Activated CD4-positive, alpha-beta memory T cell treated with anti-CD3 and anti-CD28 coated beads, Interleukin-2, amount 10 ng/mL, durations not matched to agents 7 days and 5 days (primary cell): ENCODE measurements around the gene NFATC1. TPM values are rescaled to one million over a fixed set of nuclear protein-coding genes. Genes with fewer than 3 reads are reported as not detected.

Experiments used
- CTCF ChIA-PET: fragments of 350-600 bp; sonication (Branson Sonifier 250); formaldehyde crosslinking; loops from one replicate; lab custom pipeline; 2021; ENCODE audit warnings: antibody characterized with exemption, inconsistent platforms; lab: Charles Lee
- POLR2A ChIA-PET: fragments of 350-600 bp; sonication (Branson Sonifier 250); formaldehyde crosslinking; loops from one replicate; lab custom pipeline; 2021; ENCODE audit warnings: antibody characterized with exemption; lab: Charles Lee
- DNase-seq: peaks from one replicate; pipeline ENCODE4 v3.0.0-alpha.2; 2020
- H3K27ac Mint-ChIP-seq: one replicate; pipeline ENCODE4 v1.8.0; 2021; ENCODE audit warnings: mild to moderate bottlenecking, mixed read lengths
- H3K27me3 Mint-ChIP-seq: one replicate; pipeline ENCODE4 v1.8.0; 2021; ENCODE audit warnings: mixed read lengths
- H3K36me3 Mint-ChIP-seq: one replicate; pipeline ENCODE4 v1.8.0; 2021; ENCODE audit warnings: low read depth, mixed read lengths
- H3K4me1 Mint-ChIP-seq: one replicate; pipeline ENCODE4 v1.8.0; 2021; ENCODE audit warnings: mixed read lengths
- H3K4me3 Mint-ChIP-seq: one replicate; pipeline ENCODE4 v1.8.0; 2021; ENCODE audit warnings: mild to moderate bottlenecking, mixed read lengths
- H3K9me3 Mint-ChIP-seq: one replicate; pipeline ENCODE4 v1.8.0; 2021; ENCODE audit warnings: mixed read lengths
- total RNA-seq, 2 experiments: library from RNA; stranded (reverse); gene quantifications; one replicate each; pipeline ENCODE4 v1.2.3, GENCODE V29; 2021

NFATC1 gene
- total RNA-seq, 2 experiments from 2014 or later: 43.8 to 44.5 TPM

DNA sequence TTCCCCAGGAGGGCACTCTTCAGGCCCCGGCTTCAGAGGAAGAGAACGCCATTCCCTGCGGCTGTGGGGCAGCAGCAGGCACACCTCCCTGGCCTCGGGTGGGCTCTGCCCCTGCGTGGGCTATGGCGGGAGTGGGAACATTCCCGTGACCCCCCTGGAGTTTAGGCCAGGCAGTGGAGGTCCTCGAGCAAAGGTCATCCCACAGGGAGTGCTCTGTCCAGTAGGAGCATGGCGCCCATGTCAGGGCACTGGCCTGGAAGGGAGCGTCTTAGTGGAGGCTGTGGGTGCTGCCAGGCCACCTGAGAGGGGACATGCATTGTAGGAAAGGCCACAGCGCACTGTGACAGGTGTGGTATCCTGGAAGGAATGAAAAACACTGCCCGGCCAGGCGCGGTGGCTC, 9.2 kb upstream of the NFATC1 start:
- H3K4me1 Mint-ChIP-seq: no peaks in the 10 kb centered on the region
- no peak overlapping the region for H3K4me3 Mint-ChIP-seq
- ChIA-PET CTCF (no interaction called here), POLR2A (no interaction called here)
- H3K9me3 Mint-ChIP-seq: no peaks in the 10 kb centered on the region
- H3K36me3 Mint-ChIP-seq: no peaks in the 10 kb centered on the region
- no peak overlapping the region for H3K27ac Mint-ChIP-seq
- DNase-seq: no peak
- peaks cover 28% of the 10 kb centered on the region for H3K27me3 Mint-ChIP-seq

DNA sequence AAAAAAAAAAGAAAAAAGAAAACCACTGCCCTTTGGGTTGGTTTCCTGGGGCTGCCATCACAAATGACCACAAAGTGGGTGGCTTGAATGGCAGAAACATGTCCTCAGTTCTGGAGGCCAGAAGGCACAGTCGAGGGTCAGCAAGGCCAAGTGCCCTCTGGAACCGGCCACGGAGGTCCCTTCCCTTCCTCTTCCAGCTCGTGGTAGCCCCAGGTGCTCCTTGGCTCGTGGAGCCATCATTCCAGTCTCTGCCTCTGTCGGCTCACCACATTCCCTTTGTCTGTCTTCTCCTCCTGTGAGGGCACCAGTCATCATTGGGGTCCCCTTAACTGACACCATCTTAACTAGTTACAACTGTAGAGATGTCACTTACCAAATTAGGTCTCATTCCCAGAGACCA, 8.5 kb upstream of the NFATC1 start:
- Mint-ChIP-seq H3K36me3 (no peaks in the 10 kb centered on the region), H3K4me1 (peaks cover 2% of the 10 kb centered on the region), H3K9me3 (no peaks in the 10 kb centered on the region), H3K27ac (no peak overlapping the region), H3K27me3 (peaks cover 33% of the 10 kb centered on the region), H3K4me3 (no peak overlapping the region)
- no peak for DNase-seq
- ChIA-PET POLR2A (no interaction called here), CTCF (interaction anchor here (2.7 kb wide), 1 partner anchor 8 kb away, joined by 12 read pairs; no protein-coding TSS in a partner anchor)

DNA sequence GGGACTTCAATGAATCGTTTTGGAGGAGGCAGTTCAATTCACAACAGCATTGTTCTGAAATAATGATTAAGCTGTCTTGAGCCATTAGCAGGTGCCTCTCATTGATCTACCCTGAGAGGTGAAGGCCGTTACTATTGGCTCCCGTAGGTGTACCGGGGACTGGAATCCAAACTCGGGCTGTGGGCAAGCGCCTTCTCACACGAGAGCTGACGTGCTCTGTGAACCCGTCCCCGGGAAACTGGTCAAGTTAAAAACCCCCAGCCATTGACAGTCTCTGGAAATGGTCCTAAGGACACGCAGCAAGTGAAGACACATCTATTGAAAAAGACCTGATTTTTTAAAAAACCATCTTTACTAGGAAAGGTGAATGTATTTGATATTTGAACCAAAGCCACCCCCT, 8.1 kb upstream of the NFATC1 start:
- CTCF ChIA-PET: interaction anchor here (2.7 kb wide), 1 partner anchor 8 kb away, joined by 12 read pairs; no protein-coding TSS in a partner anchor
- H3K36me3 Mint-ChIP-seq: no peaks in the 10 kb centered on the region
- H3K9me3 Mint-ChIP-seq: no peaks in the 10 kb centered on the region
- H3K4me1 Mint-ChIP-seq: peaks cover 4% of the 10 kb centered on the region
- no peak overlapping the region for H3K27ac Mint-ChIP-seq
- no peak overlapping the region for H3K4me3 Mint-ChIP-seq
- peaks cover 37% of the 10 kb centered on the region for H3K27me3 Mint-ChIP-seq
- DNase-seq: no peak
- POLR2A ChIA-PET: interaction anchor here (1.2 to 1.8 kb wide), 2 partner anchors 10 to 18 kb away, joined by 3 to 4 read pairs; no protein-coding TSS in a partner anchor

DNA sequence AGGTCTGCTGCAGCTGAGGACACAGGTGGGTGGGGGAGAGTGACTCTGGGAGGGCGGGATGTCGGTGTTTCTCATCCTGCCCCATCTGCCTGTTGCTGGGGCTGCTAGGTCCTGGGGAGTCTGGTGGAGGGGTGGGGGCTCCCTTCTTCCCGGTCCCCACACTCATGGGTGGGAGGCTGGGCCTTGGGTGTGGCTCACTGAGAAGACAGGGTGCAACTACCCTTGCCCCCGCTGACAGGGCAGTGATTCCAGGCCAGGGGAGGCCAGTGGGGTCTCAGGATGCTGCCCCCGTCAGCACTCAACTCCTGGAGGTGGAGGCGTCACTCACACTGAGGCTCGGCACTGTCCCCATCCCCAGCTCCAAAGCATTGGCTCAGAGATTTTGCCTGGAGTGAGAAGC, 7.7 kb upstream of the NFATC1 start:
- Mint-ChIP-seq H3K4me3 (no peak overlapping the region), H3K36me3 (no peaks in the 10 kb centered on the region), H3K4me1 (peaks cover 7% of the 10 kb centered on the region), H3K9me3 (no peaks in the 10 kb centered on the region), H3K27me3 (peaks cover 41% of the 10 kb centered on the region), H3K27ac (no peak overlapping the region)
- no peak for DNase-seq
- CTCF ChIA-PET: interaction anchor here (2.7 kb wide), 1 partner anchor 8 kb away, joined by 12 read pairs; no protein-coding TSS in a partner anchor
- POLR2A ChIA-PET: interaction anchor here (1.2 to 1.8 kb wide), 2 partner anchors 10 to 17 kb away, joined by 3 to 4 read pairs; no protein-coding TSS in a partner anchor

DNA sequence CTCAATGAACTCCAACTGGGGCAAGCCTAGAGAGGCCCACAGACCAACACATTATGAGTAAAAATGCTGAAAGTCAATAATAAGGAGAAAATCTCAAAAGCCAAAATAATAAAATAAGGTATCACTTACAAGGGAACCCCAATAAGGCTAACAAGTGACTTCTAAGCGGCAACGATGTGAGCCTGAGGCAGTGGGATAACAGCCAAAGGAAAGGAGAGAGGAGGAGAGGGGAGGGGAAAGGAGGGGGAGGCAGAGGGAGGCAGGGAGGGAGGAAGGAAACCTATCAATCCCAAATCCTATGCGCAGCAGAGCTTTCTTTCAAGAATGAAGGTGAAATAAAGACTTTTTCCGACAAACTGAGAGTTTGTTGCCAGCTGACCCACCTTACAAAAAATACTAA, 6.0 kb upstream of the NFATC1 start:
- H3K9me3 Mint-ChIP-seq: no peaks in the 10 kb centered on the region
- DNase-seq: no peak
- H3K27ac Mint-ChIP-seq: no peak overlapping the region
- CTCF ChIA-PET: interaction anchor here (1.6 to 2.7 kb wide), 2 partner anchors 10 to 134 kb away, joined by 6 to 12 read pairs; no protein-coding TSS in a partner anchor
- POLR2A ChIA-PET: no interaction called here
- H3K36me3 Mint-ChIP-seq: no peaks in the 10 kb centered on the region
- H3K27me3 Mint-ChIP-seq: peaks cover 46% of the 10 kb centered on the region
- H3K4me3 Mint-ChIP-seq: no peak overlapping the region
- peaks cover 13% of the 10 kb centered on the region for H3K4me1 Mint-ChIP-seq

DNA sequence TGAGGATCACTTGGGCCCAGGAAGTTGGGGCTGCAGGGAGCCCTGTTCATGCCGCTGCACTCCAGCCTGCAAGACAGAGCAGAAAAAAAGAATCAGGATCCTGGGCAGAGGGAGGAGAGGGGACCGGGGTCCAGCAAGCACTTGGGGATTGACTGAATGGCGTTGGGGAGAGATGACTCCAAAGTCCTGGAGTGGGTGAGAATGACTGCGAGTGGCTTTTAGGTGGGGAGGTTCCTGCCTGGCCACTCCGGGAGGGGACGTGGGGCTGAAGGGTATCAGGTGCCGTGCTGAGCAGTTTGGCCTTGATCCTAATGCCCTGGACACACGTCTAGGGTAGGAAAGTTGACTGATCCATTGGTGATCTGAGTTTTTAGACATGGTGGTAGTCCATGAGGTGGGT, 3.5 kb upstream of the NFATC1 start:
- H3K4me1 Mint-ChIP-seq: peaks cover 14% of the 10 kb centered on the region
- DNase-seq: no peak
- peaks cover 48% of the 10 kb centered on the region for H3K27me3 Mint-ChIP-seq
- no peaks in the 10 kb centered on the region for H3K9me3 Mint-ChIP-seq
- POLR2A ChIA-PET: interaction anchor here (1.0 to 2.7 kb wide), 3 partner anchors 13 to 124 kb away, joined by 3 to 28 read pairs (median 6); no protein-coding TSS in a partner anchor
- H3K36me3 Mint-ChIP-seq: no peaks in the 10 kb centered on the region
- CTCF ChIA-PET: interaction anchor here (0.7 to 2.1 kb wide), 4 partner anchors 11 to 138 kb away, joined by 4 to 11 read pairs (median 4); no protein-coding TSS in a partner anchor
- H3K4me3 Mint-ChIP-seq: peak overlapping the region; percentile 21
- H3K27ac Mint-ChIP-seq: no peak overlapping the region

DNA sequence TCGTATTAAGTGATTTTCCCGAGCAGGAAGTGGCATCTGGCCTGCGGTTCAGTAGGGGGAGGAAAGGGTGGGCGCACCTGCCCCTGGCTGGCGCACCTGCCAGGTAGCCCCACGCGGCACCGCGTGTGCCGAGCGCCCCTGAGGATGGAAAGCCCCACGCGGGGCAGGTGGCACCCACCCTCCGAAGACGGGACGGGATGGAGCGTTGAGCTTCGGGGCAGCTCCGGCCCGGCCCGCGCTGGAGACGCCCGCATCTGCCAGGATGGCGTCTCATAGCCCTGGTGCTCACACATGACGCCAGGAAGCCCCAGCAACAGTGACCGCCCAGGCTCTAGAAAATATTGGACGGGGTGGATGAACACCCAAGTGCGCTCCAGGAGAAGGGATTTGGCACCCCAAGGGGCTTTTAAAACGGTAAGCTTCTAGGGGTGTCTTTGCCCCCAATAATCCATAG, 2.5 kb upstream of the NFATC1 start:
- POLR2A ChIA-PET: interaction anchor here (0.6 to 2.7 kb wide), 5 partner anchors 12 to 557 kb away, joined by 3 to 28 read pairs (median 4); no protein-coding TSS in a partner anchor
- H3K36me3 Mint-ChIP-seq: no peaks in the 10 kb centered on the region

DNA sequence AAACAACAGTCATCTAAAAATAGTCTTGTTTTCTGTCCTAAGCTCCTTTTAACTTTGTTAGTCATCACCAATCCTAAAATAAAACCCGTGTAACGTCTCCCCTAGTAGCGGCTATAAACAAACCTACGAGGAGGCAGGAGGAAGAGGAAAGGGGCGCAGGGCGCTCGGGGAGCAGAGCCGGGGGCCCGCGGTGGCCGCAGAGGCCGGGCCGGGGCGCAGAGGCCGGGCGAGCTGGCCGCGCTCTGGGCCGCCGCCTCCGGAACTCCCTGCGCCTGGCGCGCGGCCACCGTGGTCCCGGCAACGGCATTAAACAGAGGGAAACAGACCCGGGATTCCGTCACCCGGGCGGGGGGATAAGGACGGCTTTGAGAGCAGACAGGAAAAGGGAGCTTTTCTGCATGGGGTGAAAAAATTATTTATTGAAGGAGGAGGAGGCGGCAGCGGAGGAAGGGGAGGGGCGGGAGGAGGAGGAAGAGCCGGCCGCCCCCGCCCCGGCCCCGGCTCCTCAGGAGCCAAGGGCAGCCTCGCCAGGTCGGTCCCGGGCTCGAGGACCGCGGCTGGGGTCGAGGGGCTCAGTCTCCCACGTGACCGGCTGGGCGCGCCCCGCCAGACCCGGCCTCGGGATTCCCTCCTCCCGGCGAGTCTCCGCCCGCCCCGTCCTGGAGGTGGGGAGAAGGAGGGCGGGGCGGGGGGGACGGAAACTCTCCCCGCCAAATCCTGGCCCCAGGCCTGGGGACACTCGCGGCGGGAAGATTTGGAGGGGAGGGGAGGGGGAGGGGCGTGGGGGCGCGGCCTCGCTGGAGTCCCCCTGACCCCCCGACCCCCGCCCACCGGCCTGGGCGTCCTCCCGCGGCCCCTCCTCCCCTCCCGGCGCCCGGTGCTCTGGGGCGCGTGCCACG, 1.8 kb upstream of the NFATC1 start:
- POLR2A ChIA-PET: interaction anchor here (0.6 to 2.7 kb wide), 5 partner anchors 11 to 556 kb away, joined by 3 to 28 read pairs (median 4); no protein-coding TSS in a partner anchor

More for the DNA sequence above, 2.5 kb upstream of the NFATC1 start:
- CTCF ChIA-PET: interaction anchor here (1.3 to 2.1 kb wide), 3 partner anchors 12 to 136 kb away, joined by 3 to 11 read pairs (median 4); no protein-coding TSS in a partner anchor
- Mint-ChIP-seq H3K9me3 (no peaks in the 10 kb centered on the region), H3K4me1 (peaks cover 17% of the 10 kb centered on the region), H3K27me3 (peaks cover 44% of the 10 kb centered on the region), H3K27ac (no peak overlapping the region), H3K4me3 (peak overlapping the region; percentile 75)
- DNase-seq: no peak

DNA sequence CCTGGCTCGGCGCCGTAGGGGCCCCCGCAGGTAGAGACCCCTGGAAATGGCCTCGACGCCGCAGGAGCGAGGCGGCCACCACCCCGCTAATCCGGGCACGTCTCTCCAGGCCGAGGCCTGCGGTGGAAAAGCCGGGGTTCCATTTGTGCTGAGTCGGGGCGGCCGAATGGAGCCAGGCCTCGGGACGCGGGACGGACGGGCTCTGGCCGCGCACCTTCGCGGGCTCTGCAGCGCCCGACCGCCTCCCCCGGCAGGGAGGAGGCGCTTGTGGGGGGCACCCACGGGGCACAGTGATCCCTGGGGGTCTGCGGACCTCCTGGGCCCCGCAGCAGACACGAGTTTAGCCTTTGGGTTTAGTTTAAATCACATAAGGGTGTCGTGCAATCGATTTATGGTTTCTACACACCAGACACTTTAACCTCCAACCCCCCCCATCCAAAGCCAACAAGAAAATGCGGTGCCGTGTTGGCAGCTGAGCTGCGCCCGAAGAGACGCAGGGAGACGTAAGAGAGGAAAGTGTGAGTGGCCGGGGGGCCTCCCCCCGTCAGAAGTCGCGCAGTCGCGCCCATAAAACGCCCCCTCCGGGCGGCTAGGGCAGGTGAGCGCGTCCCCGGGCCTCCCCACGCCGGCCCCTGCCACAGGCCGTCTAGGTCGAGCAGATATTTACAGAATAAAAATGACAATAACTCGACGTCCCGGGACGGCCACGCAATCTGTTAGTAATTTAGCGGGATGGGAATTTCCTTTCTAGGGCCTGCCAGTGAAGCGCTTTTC, 1.0 kb upstream of the NFATC1 start:
- peak overlapping the region; percentile 68 for H3K4me3 Mint-ChIP-seq
- CTCF ChIA-PET: no interaction called here
- POLR2A ChIA-PET: interaction anchor here (2.7 to 3.1 kb wide), 2 partner anchors 10 to 121 kb away, joined by 7 to 28 read pairs; no protein-coding TSS in a partner anchor
- H3K4me1 Mint-ChIP-seq: peaks cover 24% of the 10 kb centered on the region
- peak; percentile 41 for DNase-seq
- H3K27ac Mint-ChIP-seq: no peak overlapping the region
- peaks cover 3% of the 10 kb centered on the region for H3K36me3 Mint-ChIP-seq
- no peaks in the 10 kb centered on the region for H3K9me3 Mint-ChIP-seq
- H3K27me3 Mint-ChIP-seq: peaks cover 32% of the 10 kb centered on the region

More for the DNA sequence above, 1.8 kb upstream of the NFATC1 start:
- peaks cover 22% of the 10 kb centered on the region for H3K4me1 Mint-ChIP-seq
- peaks cover 1% of the 10 kb centered on the region for H3K36me3 Mint-ChIP-seq
- H3K4me3 Mint-ChIP-seq: peak overlapping the region; percentile 75
- DNase-seq: peak; percentile 42
- no peaks in the 10 kb centered on the region for H3K9me3 Mint-ChIP-seq
- CTCF ChIA-PET: interaction anchor here (1.3 to 2.1 kb wide), 3 partner anchors 13 to 136 kb away, joined by 3 to 11 read pairs (median 4); no protein-coding TSS in a partner anchor
- peaks cover 40% of the 10 kb centered on the region for H3K27me3 Mint-ChIP-seq
- H3K27ac Mint-ChIP-seq: no peak overlapping the region

DNA sequence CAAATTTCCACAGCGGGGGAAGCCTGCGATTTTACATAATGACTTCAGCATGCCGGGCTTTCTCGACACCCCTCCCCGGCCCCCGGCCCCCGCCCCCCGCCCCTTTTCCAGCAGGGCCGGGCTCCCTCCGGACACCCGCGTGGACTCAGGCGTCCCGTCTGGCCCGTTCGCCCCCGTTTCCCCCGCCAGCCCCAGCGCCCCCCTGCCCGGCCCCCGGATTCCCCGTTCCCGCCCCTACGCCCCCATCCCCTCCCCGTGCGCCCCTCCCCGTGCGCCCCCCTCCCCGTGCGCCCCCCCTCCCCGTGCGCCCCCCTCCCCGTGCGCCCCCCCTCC, 456 bp upstream of the NFATC1 start:
- CTCF ChIA-PET: no interaction called here
- no peak for DNase-seq
- peaks cover 3% of the 10 kb centered on the region for H3K36me3 Mint-ChIP-seq
- H3K9me3 Mint-ChIP-seq: no peaks in the 10 kb centered on the region
- peak overlapping the region; percentile 68 for H3K4me3 Mint-ChIP-seq
- H3K27me3 Mint-ChIP-seq: peaks cover 30% of the 10 kb centered on the region
- H3K27ac Mint-ChIP-seq: no peak overlapping the region
- POLR2A ChIA-PET: interaction anchor here (2.1 to 4.5 kb wide), 3 partner anchors 11 to 128 kb away, joined by 7 to 39 read pairs (median 20); no protein-coding TSS in a partner anchor
- H3K4me1 Mint-ChIP-seq: peaks cover 24% of the 10 kb centered on the region

DNA sequence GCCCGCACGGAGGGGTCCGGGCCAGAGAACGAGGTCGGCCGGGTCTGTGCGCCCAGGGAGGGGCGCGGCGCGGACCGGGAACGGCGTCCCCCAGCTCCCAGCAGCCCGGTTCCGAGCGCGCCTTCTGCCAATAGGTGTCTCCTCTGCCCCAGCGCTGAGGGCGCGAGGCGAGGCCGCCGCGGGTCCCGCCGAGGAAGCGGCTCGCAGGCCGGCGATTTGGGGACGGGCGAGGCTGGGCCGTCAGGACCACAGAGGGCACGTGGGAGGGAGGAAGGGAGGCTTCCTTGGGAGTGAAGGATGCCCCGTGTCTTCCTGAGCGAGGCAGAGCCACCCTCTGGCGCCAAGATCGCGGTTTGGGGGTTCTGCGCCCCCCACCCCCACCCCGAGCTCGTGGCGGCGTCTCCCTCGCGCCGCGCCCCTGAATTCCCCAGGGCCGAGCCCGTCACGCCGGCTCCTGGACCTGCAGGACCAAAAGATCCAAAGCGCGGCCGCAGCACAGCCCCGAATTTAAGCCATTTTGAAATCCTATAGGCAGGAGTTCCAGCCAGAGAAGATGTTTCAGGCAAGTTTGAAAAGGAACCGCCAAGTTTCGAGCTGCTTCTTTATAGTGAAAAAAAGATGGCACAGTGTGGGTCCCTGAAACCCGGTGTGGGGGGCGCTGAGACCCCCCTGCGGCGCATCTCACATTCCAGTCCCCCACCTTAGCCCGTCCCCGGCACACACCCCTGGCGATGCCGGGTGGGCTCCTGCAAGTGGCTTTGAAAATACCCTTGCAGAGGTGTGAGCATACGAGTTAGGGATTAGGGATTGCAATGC, 909 bp downstream of the NFATC1 start:
- Mint-ChIP-seq H3K36me3 (peaks cover 12% of the 10 kb centered on the region), H3K27me3 (peaks cover 20% of the 10 kb centered on the region), H3K4me1 (peaks cover 32% of the 10 kb centered on the region), H3K27ac (no peak overlapping the region), H3K9me3 (no peaks in the 10 kb centered on the region), H3K4me3 (peak overlapping the region; percentile 61)
- POLR2A ChIA-PET: interaction anchor here (0.8 to 4.5 kb wide), 6 partner anchors 9 to 282 kb away, joined by 3 to 39 read pairs (median 6); no protein-coding TSS in a partner anchor
- DNase-seq: peak; percentile 53
- CTCF ChIA-PET: interaction anchor here (1.2 to 2.8 kb wide), 5 partner anchors 9 to 248 kb away, joined by 3 to 15 read pairs (median 5); no protein-coding TSS in a partner anchor
